Measurements from ENCODE around the gene CAMKK2.

The CAMKK2 gene

GRCh38 chr12:121189619-121190155, 106.8 kb downstream of the CAMKK2 start:
- DNase-seq = no peak

- DNase-seq = no peak
These were observed 107.4 kb downstream of the CAMKK2 start for GRCh38 chr12:121189131-121189530.

GRCh38 chr12:121188227-121188626, 108.3 kb downstream of the CAMKK2 start:
- DNase-seq = no peak
